Endometrial microvascular endothelial cells (primary cell): ENCODE results near the gene OAT. TPM values are rescaled to one million over a fixed set of nuclear protein-coding genes. Genes with fewer than 3 reads are reported as not detected.
"Not testable (repeated sequence)": the region's sequence is repeated elsewhere in the genome, so short reads cannot be mapped to it uniquely, and the experiment has no call there.

ENCODE experiments used
- in situ Hi-C: cut with HindIII; loops from 2 replicates; pipeline ENCODE4 v1.10.0; 2017; ENCODE audit warnings: low sequenced_read_pairs, low pct_unique_long_range_greater_than_20kb; ENCODE audit errors: inconsistent ontology term
- total RNA-seq: library from RNA; depleted of rRNA; stranded (reverse); fragments of >200 nt; gene quantifications from one replicate; pipeline ENCODE4 v1.2.3, GENCODE V29; 2015; ENCODE audit errors: inconsistent ontology term

OAT gene
- total RNA-seq, 1 donor from 2014 or later = 142 TPM

DNA sequence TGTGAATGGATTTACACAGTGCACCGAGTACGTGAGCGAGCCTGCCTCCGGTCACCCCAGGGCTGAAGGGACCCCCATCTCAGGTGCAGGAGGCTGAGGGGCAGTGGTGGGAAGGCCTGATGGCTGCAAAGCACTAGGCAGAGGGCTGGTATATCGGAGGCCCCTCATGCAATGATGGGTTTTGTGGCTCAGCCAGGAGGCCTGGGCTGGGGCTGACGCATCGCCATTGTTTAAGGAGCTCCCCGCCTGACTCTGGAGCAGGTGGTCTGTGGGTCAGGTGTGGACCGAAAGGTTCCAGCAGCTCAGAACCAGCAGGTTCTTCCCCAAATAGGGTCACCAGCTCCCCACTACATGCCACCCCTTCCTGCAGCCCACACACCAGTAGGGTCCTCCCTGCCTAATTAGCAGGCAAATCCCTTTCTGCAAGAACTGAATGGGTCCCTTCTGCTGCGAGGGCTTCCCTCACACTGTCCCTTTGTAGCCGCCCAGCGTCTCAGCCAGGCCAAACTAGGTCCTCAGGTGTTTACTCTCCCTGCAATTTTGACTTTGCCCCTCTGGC is 33.0 kb downstream of the OAT start:
- in situ Hi-C loops = loop anchor here (25.0 kb wide), 1 partner anchor 398 kb away; no protein-coding TSS in a partner anchor

- in situ Hi-C loops = loop anchor here (25.0 kb wide), 1 partner anchor 397 kb away; no protein-coding TSS in a partner anchor
Measured at GRCh38 chr10:124384591-124385190, 34.0 kb downstream of the OAT start.

DNA sequence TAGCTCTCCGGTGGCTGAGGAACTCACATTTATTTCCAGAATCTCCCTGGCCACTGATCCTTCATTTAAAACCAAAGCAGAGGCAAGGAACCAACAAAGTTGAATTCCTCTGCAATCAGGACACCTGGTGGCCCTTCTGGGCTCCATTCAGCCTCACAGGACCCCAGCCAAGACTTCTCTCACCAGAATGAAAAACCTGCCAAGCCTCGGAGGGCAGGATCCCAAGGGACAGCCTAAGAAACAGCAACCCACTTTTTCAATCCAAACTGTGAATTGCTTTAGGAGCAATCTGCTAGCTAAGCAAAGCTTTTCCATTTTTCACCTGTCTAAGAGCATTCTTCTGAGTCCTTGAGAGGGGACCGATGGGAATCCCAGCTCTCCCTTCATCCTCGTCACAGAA is 34.6 kb downstream of the OAT start:
- in situ Hi-C loops = loop anchor here (25.0 kb wide), 1 partner anchor 397 kb away; no protein-coding TSS in a partner anchor

- in situ Hi-C loops = loop anchor here (25.0 kb wide), 1 partner anchor 396 kb away; no protein-coding TSS in a partner anchor
Measured at GRCh38 chr10:124383496-124383895, 35.2 kb downstream of the OAT start.

GRCh38 chr10:124381011-124381611 is 37.6 kb downstream of the OAT start:
- in situ Hi-C loops = loop anchor here (25.0 kb wide), 1 partner anchor 394 kb away; no protein-coding TSS in a partner anchor

- in situ Hi-C loops = loop anchor here (25.0 kb wide), 1 partner anchor 393 kb away; no protein-coding TSS in a partner anchor
Measured at GRCh38 chr10:124380256-124380995, 38.3 kb downstream of the OAT start.

- in situ Hi-C loops = loop anchor here (25.0 kb wide), 1 partner anchor 392 kb away; no protein-coding TSS in a partner anchor
Measured at GRCh38 chr10:124379609-124380193, 39.0 kb downstream of the OAT start.

DNA sequence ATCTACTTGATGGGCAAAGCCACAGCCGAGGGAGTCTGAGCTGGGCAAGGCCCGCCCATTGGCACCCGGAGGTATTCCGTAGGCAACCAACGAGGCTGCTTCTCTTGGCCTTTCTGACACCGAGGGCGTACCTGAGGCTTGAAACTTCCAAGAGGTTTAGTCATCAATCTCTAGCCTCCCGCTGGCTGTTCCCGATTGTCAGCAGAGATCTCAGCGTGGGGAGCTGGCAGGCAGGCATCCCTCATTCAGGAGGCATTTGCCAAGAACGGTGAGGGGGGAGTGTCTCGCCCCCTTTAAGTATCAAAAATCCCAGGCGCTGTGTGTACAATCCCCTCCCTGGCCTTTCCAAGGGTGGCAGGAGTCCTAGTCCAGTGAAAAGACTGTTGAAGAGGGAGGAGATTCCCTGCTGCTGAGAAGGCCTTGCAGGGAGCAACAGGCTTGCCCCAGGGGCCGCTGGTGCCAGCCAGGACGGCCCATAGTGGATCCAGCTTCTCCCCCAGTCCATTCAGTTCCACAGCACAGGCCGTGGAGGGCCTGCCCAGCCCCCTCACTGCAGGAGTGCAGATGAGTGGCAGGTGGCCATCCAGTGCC is 39.7 kb downstream of the OAT start:
- in situ Hi-C loops = loop anchor here (25.0 kb wide), 1 partner anchor 392 kb away; no protein-coding TSS in a partner anchor

GRCh38 chr10:124378271-124378670 is 40.5 kb downstream of the OAT start:
- in situ Hi-C loops = loop anchor here (25.0 kb wide), 1 partner anchor 391 kb away; no protein-coding TSS in a partner anchor

GRCh38 chr10:124377101-124377500 is 41.6 kb downstream of the OAT start:
- in situ Hi-C loops = loop anchor here (25.0 kb wide), 1 partner anchor 390 kb away; no protein-coding TSS in a partner anchor

DNA sequence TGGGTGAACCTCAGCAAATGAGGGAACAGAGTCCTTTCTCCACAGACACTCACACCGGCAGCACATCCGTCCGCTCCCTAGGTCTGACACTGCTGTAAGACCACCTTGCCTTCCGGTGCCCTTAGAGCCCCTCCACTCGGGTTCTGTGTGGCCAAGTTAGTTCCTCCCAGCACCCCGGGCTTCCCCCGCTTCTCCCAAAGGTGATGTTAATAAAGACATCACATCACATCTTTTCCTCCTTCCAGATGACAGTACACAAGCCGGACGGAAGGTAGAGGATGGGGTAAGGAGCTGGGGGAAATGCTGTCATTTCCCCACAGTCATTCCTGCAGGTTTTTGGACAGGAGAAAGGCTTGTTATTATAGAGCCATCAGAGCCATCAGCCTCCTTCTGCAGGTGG is 42.3 kb downstream of the OAT start:
- in situ Hi-C loops = loop anchor here (25.0 kb wide), 1 partner anchor 389 kb away; no protein-coding TSS in a partner anchor

DNA sequence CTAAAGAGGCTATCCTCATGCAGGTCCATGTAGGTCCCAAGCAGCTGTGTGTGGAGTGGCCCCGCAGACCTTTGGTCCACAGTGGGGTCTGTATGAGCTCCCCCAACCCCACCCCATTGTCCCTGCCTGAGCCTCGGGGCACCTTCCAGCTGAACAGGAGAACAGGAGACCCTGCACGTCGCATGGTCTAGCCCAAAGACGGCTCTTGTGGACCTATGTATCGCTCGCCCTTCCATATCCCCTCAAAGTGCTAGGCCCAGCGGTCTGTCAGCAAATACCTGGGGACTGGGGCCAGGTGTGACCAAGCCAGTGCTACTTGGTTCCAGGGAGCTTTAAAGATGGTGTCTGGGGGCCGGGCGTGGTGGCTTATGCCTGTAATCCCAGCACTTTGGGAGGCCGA is 43.0 kb downstream of the OAT start:
- in situ Hi-C loops = loop anchor here (25.0 kb wide), 1 partner anchor 388 kb away; no protein-coding TSS in a partner anchor

DNA sequence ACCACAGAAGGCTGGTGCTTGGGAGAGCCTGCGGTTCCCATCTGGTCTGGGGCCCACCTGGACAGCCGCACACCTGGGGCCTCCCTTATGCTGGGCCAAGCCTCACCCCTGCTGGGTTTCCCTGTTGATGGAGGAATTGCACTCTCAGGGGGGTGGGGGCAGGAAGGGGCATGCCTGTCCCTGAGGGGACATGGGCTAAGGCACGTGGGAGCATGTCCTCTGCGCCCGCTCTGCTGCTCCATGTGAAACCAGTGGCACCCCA is 43.4 kb downstream of the OAT start:
- in situ Hi-C loops = loop anchor here (25.0 kb wide), 1 partner anchor 388 kb away; no protein-coding TSS in a partner anchor

GRCh38 chr10:124374535-124375352 is 44.0 kb downstream of the OAT start:
- in situ Hi-C loops = loop anchor here (25.0 kb wide), 1 partner anchor 387 kb away; no protein-coding TSS in a partner anchor

DNA sequence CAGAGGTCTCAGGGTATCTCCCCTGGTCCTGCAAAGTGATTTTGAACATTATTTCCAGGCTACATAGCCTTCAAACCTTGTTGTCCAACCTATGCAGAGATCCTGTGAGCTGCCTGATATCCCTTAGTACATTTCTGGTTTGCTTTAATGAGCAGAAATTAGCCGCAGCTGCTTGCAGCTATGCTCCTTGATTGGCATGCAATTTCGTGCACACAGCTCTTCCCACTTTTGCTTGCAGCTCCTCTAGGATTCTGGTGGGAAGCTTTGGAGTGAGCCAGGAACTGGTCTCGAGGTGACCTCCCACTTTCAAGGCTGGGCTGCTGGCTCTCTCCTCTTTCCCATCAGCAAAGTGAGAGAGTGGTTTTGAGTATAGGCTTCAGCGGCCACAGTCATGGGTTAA is 45.8 kb downstream of the OAT start:
- in situ Hi-C loops = no loop called here

DNA sequence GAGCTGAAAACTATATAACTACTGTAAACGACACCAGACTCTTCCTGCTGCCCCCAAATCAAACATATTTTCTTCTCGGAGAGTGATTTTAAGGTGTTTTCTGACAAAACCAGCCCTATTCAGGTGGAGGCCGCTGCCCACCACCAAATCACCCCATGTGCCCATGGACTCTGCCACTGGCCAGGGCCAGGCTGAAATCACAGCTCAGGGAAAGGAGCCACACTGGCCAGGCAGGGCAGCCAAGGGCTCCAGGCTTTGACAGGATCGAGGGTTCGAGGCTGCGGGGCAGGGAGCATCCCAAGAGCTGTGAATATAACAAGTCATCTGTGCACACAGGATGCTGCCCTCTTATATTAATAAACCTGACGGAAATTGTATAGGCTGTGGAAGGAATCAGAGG is 48.3 kb downstream of the OAT start:
- in situ Hi-C loops = no loop called here

- in situ Hi-C loops = no loop called here
Measured at GRCh38 chr10:124369986-124370385, 48.7 kb downstream of the OAT start.

DNA sequence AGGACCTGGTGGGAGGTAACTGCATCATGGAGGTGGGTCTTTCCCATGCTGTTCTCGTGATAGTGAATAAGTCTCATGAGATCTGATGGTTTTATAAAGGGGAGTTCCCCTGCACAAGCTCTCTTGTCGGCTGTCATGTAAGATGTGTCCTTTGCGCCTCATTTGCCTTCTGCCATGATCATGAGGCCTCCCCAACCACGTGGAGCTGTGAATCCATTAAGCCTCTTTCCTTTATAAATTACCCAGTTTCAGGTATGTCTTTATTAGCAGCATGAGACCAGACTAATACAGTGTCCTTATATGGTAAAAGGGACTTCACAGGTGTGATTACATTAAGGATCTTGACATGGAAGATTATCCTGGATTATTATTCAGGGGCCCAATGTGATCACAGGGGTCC is 49.2 kb downstream of the OAT start:
- in situ Hi-C loops = not testable (repeated sequence)
